Endothelial cell of umbilical vein (primary cell): Measurements from ENCODE around the gene BNC2. TPM values are rescaled to one million over a fixed set of nuclear protein-coding genes. Genes with fewer than 3 reads are reported as not detected.

Experiments
- BruUV-seq: library from RNA; stranded (reverse); fragments of 400-500 nt; replicated peaks from 2 replicates; lab custom pipeline; 2021; lab: Mats Ljungman, UMichigan
- CTCF ChIA-PET: fragments of 300-600, 350-600 bp; sonication (Branson Sonifier 250); formaldehyde crosslinking; loops from one replicate; lab custom pipeline; 2021; ENCODE audit warnings: antibody characterized with exemption, inconsistent platforms; lab: Charles Lee
- POLR2A ChIA-PET: fragments of 300-600, 350-600 bp; sonication (Branson Sonifier 250); formaldehyde crosslinking; loops from one replicate; lab custom pipeline; 2021; ENCODE audit warnings: antibody characterized with exemption, inconsistent platforms; lab: Charles Lee
- DNase-seq: peaks from one replicate; pipeline ENCODE4 v3.0.0-alpha.2; 2011; ENCODE audit warnings: low read depth, low spot score
- FAIRE-seq: peaks from 2 replicates; lab custom pipeline; 2011; peaks lifted over from hg19 to GRCh38; lab: Jason Lieb, UNC
- H2AFZ ChIP-seq: 2 replicates; pipeline ENCODE4 v1.6.0; 2012; ENCODE audit warnings: low read depth, low read length, control low read depth, inconsistent platforms
- H3K27ac ChIP-seq: 2 replicates; pipeline ENCODE4 v1.5.1; 2011; ENCODE audit warnings: low read depth, mild to moderate bottlenecking, control low read depth, low read length, moderate library complexity; ENCODE audit not compliant: insufficient read depth
- H3K27me3 ChIP-seq, 2 experiments: 2 replicates each; pipeline versions ENCODE4 v1.6.0 to v1.6.1; 2011; ENCODE audit warnings: low read length in 2 of 2, mixed read lengths in 1 of 2; ENCODE audit not compliant: control insufficient read depth in 2 of 2, insufficient read depth in 2 of 2
- H3K36me3 ChIP-seq, 2 experiments: 2 replicates in 1 of 2; 3 replicates in 1 of 2; pipeline ENCODE4 v1.5.1; 2011; ENCODE audit warnings: low read length in 2 of 2, mild to moderate bottlenecking in 1 of 2, moderate library complexity in 1 of 2; ENCODE audit not compliant: control insufficient read depth in 2 of 2, insufficient read depth in 2 of 2; ENCODE audit errors: extremely low read depth in 1 of 2
- H3K4me1 ChIP-seq: 3 replicates; pipeline ENCODE4 v1.5.1; 2011; ENCODE audit warnings: mild to moderate bottlenecking, low read length; ENCODE audit not compliant: control insufficient read depth, insufficient read depth; ENCODE audit errors: extremely low read depth
- H3K4me2 ChIP-seq: 2 replicates; pipeline ENCODE4 v1.6.1; 2011; ENCODE audit warnings: low read length, control low read depth, mixed read lengths; ENCODE audit not compliant: insufficient read depth
- H3K4me3 ChIP-seq, 3 experiments: fragments of 200-600 bp in 1 of 3; sonication (generic), shearing (Covaris generic) in 1 of 3; replicated peaks in 1 of 3; 2 replicates each; pipeline ENCODE4 v1.5.1; 2011 to 2016; ENCODE audit warnings: control low read depth in 3 of 3, low read length in 3 of 3, mild to moderate bottlenecking in 2 of 3, inconsistent platforms in 1 of 3, low read depth in 1 of 3, moderate library complexity in 1 of 3; ENCODE audit not compliant: insufficient read depth in 1 of 3
- H3K79me2 ChIP-seq: 2 replicates; pipeline ENCODE4 v1.6.0; 2012; ENCODE audit warnings: low read length, inconsistent platforms; ENCODE audit not compliant: control insufficient read depth, insufficient read depth
- H3K9ac ChIP-seq: replicated peaks from 2 replicates; pipeline ENCODE3; 2011; ENCODE audit warnings: low read length, control low read depth; ENCODE audit not compliant: insufficient read depth; ENCODE audit errors: extremely low read depth
- H3K9me1 ChIP-seq: replicated peaks from 3 replicates; pipeline ENCODE4 v1.6.0; 2011; ENCODE audit warnings: mild to moderate bottlenecking, low read length; ENCODE audit not compliant: control insufficient read depth, insufficient read depth; ENCODE audit errors: extremely low read depth
- H3K9me3 ChIP-seq: replicated peaks from 2 replicates; pipeline ENCODE4 v1.5.1; 2012; ENCODE audit warnings: low read length, inconsistent platforms; ENCODE audit not compliant: control insufficient read depth, insufficient read depth
- H4K20me1 ChIP-seq: replicated peaks from 2 replicates; pipeline ENCODE3; 2011; ENCODE audit warnings: mild to moderate bottlenecking, low read length; ENCODE audit not compliant: control insufficient read depth, insufficient read depth; ENCODE audit errors: extremely low read depth
- CTCF ChIP-seq, 2 donors: IDR thresholded peaks; 1 replicate in 1 of 2; 2 replicates in 1 of 2; pipeline ENCODE4 v1.5.1; 2011; ENCODE audit warnings: low read length in 2 of 2, mild to moderate bottlenecking in 2 of 2, moderate library complexity in 2 of 2, control low read depth in 1 of 2, inconsistent platforms in 1 of 2, low read depth in 1 of 2; ENCODE audit not compliant: insufficient read depth in 1 of 2; ENCODE audit errors: extremely low read depth in 1 of 2
- EZH2 ChIP-seq: IDR thresholded peaks from 2 replicates; pipeline ENCODE4 v1.6.1; 2012; ENCODE audit warnings: borderline replicate concordance, low read depth, mild to moderate bottlenecking, moderate library complexity, low read length, inconsistent platforms; ENCODE audit not compliant: severe bottlenecking
- FOS ChIP-seq: IDR thresholded peaks from 2 replicates; pipeline ENCODE4 v1.6.1; 2011; ENCODE audit warnings: mild to moderate bottlenecking, low read length, moderate library complexity, borderline replicate concordance; ENCODE audit not compliant: insufficient read depth
- GATA2 ChIP-seq: IDR thresholded peaks from 2 replicates; pipeline ENCODE4 v1.7.0; 2011; ENCODE audit warnings: low read depth, mild to moderate bottlenecking, moderate library complexity, mixed read lengths, low read length; ENCODE audit not compliant: insufficient read length, insufficient read depth
- JUN ChIP-seq: IDR thresholded peaks from 2 replicates; pipeline ENCODE4 v1.6.1; 2011; ENCODE audit warnings: borderline replicate concordance, low read depth; ENCODE audit not compliant: insufficient read length, insufficient read depth
- MAX ChIP-seq: IDR thresholded peaks from 2 replicates; pipeline ENCODE4 v1.6.1; 2011; ENCODE audit not compliant: insufficient read depth, insufficient read length
- MYC ChIP-seq: IDR thresholded peaks from one replicate; pipeline ENCODE4 v1.6.1; 2011; ENCODE audit warnings: mild to moderate bottlenecking, low read depth, low read length
- POLR2A ChIP-seq: IDR thresholded peaks from 2 replicates; pipeline ENCODE4 v1.6.1; 2012; ENCODE audit warnings: low read depth, mild to moderate bottlenecking, control low read depth, low read length
- POLR2AphosphoS5 ChIP-seq: IDR thresholded peaks from 2 replicates; pipeline ENCODE4 v1.6.1; 2012; ENCODE audit warnings: low read depth, mild to moderate bottlenecking, control low read depth, low read length, moderate library complexity; ENCODE audit not compliant: insufficient read depth
- dilution Hi-C: fragments of 300-500 bp; cut with MboI; formaldehyde crosslinking; loops from one replicate; pipeline ENCODE4 v1.15.0; 2019; ENCODE audit warnings: low sequenced_read_pairs; ENCODE audit not compliant: extremely low pct_ligation_motif_present
- intact Hi-C: fragments of 100-400 bp; cut with micrococcal nuclease; formaldehyde crosslinking; loops from one replicate; pipeline ENCODE4 v1.10.0; 2022
- polyA plus RNA-seq, 4 experiments: library from polyadenylated mRNA; depleted of rRNA in 3 of 4; stranded (reverse) in 3 of 4; unstranded in 1 of 4; fragments of >200 nt; gene quantifications; 2 replicates each; pipeline versions ENCODE4 v1.2.1 to v1.2.3, GENCODE V29; 2011 to 2012; ENCODE audit warnings: missing spikeins in 1 of 4
- total RNA-seq: library from RNA; stranded (reverse); gene quantifications from 2 replicates; pipeline ENCODE4 v1.2.3, GENCODE V29; 2021

The BNC2 gene
- total and polyA plus RNA-seq, 2 donors (not counting 3 experiments of a cell fraction or from before 2014, with no cell fraction given) = 12.1 to 34.3 TPM

GRCh38 chr9:16575986-16576245, 294.6 kb downstream of the BNC2 start:
- dilution Hi-C loops = no loop called here
- ChIA-PET POLR2A (no interaction called here), CTCF (interaction anchor here (0.8 to 1.3 kb wide), 4 partner anchors 9 to 150 kb away, joined by 3 to 4 read pairs (median 4); no protein-coding TSS in a partner anchor)
- Histone ChIP-seq H3K4me2 (no peak overlapping the region), H2AFZ (no peak overlapping the region), H3K9me3 (no peaks in the 10 kb centered on the region), H3K4me3 (no peak overlapping the region), H3K36me3 (no peaks in the 10 kb centered on the region), H3K79me2 (no peaks in the 10 kb centered on the region), H3K4me1 (no peaks in the 10 kb centered on the region), H3K9ac (no peak overlapping the region), H4K20me1 (no peaks in the 10 kb centered on the region), H3K9me1 (no peaks in the 10 kb centered on the region), H3K27ac (no peak overlapping the region), H3K27me3 (no peaks in the 10 kb centered on the region)
- FAIRE-seq = no peak
- no peak for DNase-seq
- BruUV-seq = no TSS peak
- TF ChIP-seq POLR2AphosphoS5 (no peak), CTCF (IDR thresholded peaks at IDR 0.05; ENCODE audit: extremely low read depth in 1 of 2, insufficient read depth in 1 of 2, low read depth in 1 of 2, low read length in 2 of 2) (no peak), FOS (no peak), JUN (no peak), EZH2 (no peak), MAX (no peak), GATA2 (no peak), MYC (no peak), POLR2A (no peak)
- intact Hi-C loops = loop anchor here (5.0 kb wide), 1 partner anchor 151 kb away; no protein-coding TSS in a partner anchor
